ENCODE results near the gene TYMS.

Gene TYMS

GRCh38 chr18:685438-685837 is 28.0 kb downstream of the TYMS start:
- no peak for TF ChIP-seq TEAD4 (IDR thresholded peaks at IDR 0.05)
- TF ChIP-seq EP300 (IDR thresholded peaks at IDR 0.05; ENCODE audit: borderline replicate concordance) = no peak
- no peak for TF ChIP-seq REST (IDR thresholded peaks at IDR 0.05; ENCODE audit: low read depth)
- no peak for TF ChIP-seq CEBPB (IDR thresholded peaks at IDR 0.05)
- TF ChIP-seq TCF12 (IDR thresholded peaks at IDR 0.05; ENCODE audit: low read depth) = no peak
- no peak for TF ChIP-seq YY1 (IDR thresholded peaks at IDR 0.05; ENCODE audit: low read depth)
- no peak for TF ChIP-seq FOXM1 (IDR thresholded peaks at IDR 0.05; ENCODE audit: borderline replicate concordance, low read depth)

GRCh38 chr18:686339-687111 is 29.1 kb downstream of the TYMS start:
- TF ChIP-seq EGR1 (IDR thresholded peaks at IDR 0.05) (no peak), TCF12 (IDR thresholded peaks at IDR 0.05; ENCODE audit: low read depth) (no peak), YY1 (IDR thresholded peaks at IDR 0.05; ENCODE audit: low read depth) (no peak), REST (IDR thresholded peaks at IDR 0.05; ENCODE audit: low read depth) (no peak), CEBPB (IDR thresholded peaks at IDR 0.05) (no peak), CREB1 (IDR thresholded peaks at IDR 0.05; ENCODE audit: low read depth) (no peak), NFIC (IDR thresholded peaks at IDR 0.05) (no peak), MAX (IDR thresholded peaks at IDR 0.05) (no peak), TEAD4 (IDR thresholded peaks at IDR 0.05) (no peak), FOXM1 (IDR thresholded peaks at IDR 0.05; ENCODE audit: borderline replicate concordance, low read depth) (no peak), RAD21 (IDR thresholded peaks at IDR 0.05; ENCODE audit: low read depth) (no peak), USF1 (IDR thresholded peaks at IDR 0.05) (no peak)

GRCh38 chr18:688323-688722 is 30.9 kb downstream of the TYMS start:
- TF ChIP-seq MAX (IDR thresholded peaks at IDR 0.05) (no peak), NFIC (IDR thresholded peaks at IDR 0.05) (0 out of 2 replicates have a peak, but pooled peaks have one; percentile 40)

GRCh38 chr18:692824-693223 is 35.4 kb downstream of the TYMS start:
- TF ChIP-seq MAX (IDR thresholded peaks at IDR 0.05) (no peak), CREB1 (IDR thresholded peaks at IDR 0.05; ENCODE audit: low read depth) (no peak), RAD21 (IDR thresholded peaks at IDR 0.05; ENCODE audit: low read depth) (no peak), TEAD4 (IDR thresholded peaks at IDR 0.05) (no peak), FOXM1 (IDR thresholded peaks at IDR 0.05; ENCODE audit: borderline replicate concordance, low read depth) (no peak), TAF1 (IDR thresholded peaks at IDR 0.05; ENCODE audit: low read depth) (no peak), YY1 (IDR thresholded peaks at IDR 0.05; ENCODE audit: low read depth) (no peak), EP300 (IDR thresholded peaks at IDR 0.05; ENCODE audit: borderline replicate concordance) (no peak), REST (IDR thresholded peaks at IDR 0.05; ENCODE audit: low read depth) (no peak), EGR1 (IDR thresholded peaks at IDR 0.05) (no peak), TCF12 (IDR thresholded peaks at IDR 0.05; ENCODE audit: low read depth) (no peak), USF1 (IDR thresholded peaks at IDR 0.05) (no peak), NFIC (IDR thresholded peaks at IDR 0.05) (no peak), CEBPB (IDR thresholded peaks at IDR 0.05) (no peak), ZBTB7A (IDR thresholded peaks at IDR 0.05; ENCODE audit: low read depth) (no peak)
